Choroid plexus epithelial cell (primary cell): ENCODE results near the gene MYH14.

ENCODE experiments used
- DNase-seq: peaks from one replicate; pipeline ENCODE4 v3.0.0-alpha.2; 2010; ENCODE audit warnings: low read depth
- H3K4me3 ChIP-seq: 2 replicates; pipeline ENCODE4 v1.5.1; 2011; ENCODE audit warnings: low read depth, mild to moderate bottlenecking, control low read depth, low read length, moderate library complexity
- CTCF ChIP-seq: conservative IDR thresholded peaks from 2 replicates; pipeline ENCODE4 v1.5.1; 2011; ENCODE audit warnings: low read depth, mild to moderate bottlenecking, control low read depth, inconsistent platforms, low read length, moderate library complexity

MYH14 gene

DNA sequence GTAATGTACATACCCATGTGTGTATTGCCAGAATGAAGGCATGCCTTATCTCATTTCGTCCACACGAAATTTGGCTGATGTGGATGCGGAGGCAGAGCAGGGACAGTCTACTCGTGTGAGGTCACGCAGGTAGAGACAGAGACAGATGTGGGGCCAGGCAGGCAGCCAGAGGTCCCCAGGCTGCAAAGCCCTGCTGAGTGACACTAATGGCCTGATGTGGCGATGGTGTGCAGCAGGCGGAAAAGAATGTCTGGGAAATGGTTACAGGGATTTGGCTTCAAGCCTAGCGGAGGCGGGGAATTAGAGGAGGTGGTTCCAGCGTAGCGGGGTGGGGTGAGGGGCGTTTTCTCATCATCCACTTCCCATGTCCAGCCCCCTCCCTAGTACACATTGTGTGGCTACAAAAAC is 36.1 kb upstream of the MYH14 start:
- no peak for DNase-seq
- no peak overlapping the region for H3K4me3 ChIP-seq
- TF ChIP-seq CTCF: no peak

- no peak for DNase-seq
- H3K4me3 ChIP-seq: no peak overlapping the region
- no peak for TF ChIP-seq CTCF
Measured at GRCh38 chr19:50171752-50172151, 31.7 kb upstream of the MYH14 start.

DNA sequence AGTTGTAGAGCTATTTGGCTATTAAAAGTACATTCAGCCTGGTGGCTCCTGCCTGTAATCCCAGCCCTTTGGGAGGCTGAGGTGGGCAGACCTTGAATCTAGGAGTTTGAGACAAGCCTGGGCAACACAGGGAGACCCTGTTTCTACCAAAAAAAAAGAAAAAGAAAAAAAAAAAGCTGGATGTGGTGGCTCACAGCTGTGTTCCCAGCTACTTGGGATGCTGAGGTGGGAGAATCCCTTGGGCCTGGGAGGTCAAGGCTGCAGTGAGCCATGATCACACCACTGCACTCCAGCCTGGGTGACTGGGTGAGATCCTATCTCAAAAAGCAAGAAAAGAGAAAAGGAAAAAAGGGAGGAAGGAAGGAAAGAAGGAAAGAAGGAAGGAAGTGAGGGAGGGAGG is 30.7 kb upstream of the MYH14 start:
- H3K4me3 ChIP-seq: no peak overlapping the region
- DNase-seq: no peak
- no peak for TF ChIP-seq CTCF

GRCh38 chr19:50173127-50173526 is 30.3 kb upstream of the MYH14 start:
- DNase-seq: no peak
- no peak overlapping the region for H3K4me3 ChIP-seq
- TF ChIP-seq CTCF: no peak

DNA sequence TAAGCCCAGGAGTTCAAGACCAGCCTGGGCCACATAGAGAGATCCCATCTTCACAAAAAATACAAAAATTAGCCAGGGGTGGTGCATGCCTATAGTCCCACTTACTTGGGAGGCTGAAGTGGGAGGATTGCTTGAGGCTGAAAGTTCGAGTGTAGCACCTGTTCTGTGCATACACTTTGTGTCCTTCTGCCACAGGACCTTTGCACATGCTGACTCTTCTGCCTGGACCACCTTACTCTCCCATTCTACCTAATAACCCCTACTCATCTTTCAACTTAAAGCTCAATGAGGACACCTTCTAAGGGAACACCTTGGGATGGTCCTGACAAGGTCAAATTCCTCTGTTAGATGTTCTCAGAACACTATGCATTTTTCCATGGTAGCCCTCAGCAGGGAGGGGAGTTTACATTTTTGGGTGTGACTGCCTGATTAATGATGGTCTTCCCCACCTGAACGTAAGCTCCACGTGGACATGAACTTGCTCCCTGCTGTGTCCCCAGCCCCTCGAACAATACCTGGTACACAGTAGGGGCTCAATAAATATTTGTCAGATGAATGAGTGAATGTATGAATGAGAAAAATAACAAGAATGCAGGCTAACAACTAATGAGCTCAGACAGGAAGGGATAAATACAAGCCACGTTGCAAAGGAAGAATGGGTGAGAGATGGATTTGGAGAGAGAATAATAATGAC is 29.2 kb upstream of the MYH14 start:
- no peak for DNase-seq
- H3K4me3 ChIP-seq: no peak overlapping the region
- TF ChIP-seq CTCF: no peak

DNA sequence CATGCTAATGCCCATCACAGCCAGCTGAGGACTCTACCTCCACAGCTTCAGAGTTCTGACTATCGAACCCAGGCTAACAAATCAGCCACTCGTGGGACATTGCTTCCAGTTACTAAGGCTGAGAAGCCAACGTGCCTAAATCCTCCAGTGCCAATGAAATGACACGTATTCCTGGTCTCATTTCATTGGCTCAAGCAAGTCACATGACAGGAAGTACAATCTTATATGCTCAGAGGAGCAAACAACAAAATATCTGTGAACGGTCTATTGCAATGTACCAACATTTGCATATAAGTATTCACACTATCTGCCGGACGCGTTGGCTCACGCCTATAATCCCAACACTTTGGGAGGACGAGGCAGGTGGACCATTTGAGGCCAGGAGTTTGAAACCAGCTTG is 27.5 kb upstream of the MYH14 start:
- TF ChIP-seq CTCF: no peak
- no peak for DNase-seq
- H3K4me3 ChIP-seq: no peak overlapping the region

GRCh38 chr19:50176775-50177174 is 26.6 kb upstream of the MYH14 start:
- DNase-seq: no peak
- no peak overlapping the region for H3K4me3 ChIP-seq
- TF ChIP-seq CTCF: no peak
